ENCODE results near the gene KCNIP4. TPM values are rescaled to one million over a fixed set of nuclear protein-coding genes. Genes with fewer than 3 reads are reported as not detected.

The KCNIP4 gene
- total and polyA plus RNA-seq, 10 of the 15 experiments (the other 5 are each of a cell fraction or from before 2014, with no cell fraction given) = 0.03 to 0.23 (median 0.13) TPM; not detected in 7

GRCh38 chr4:21367567-21367966 lies 581.0 kb downstream of the KCNIP4 start:
- DNase-seq (ENCODE audit: low read depth, low spot score) = no peak
- ChIA-PET CTCF (no interaction called here), POLR2A (no interaction called here), SMC1A (ENCODE audit: uncharacterized antibody, unreplicated experiment) (no interaction called here), RAD21 (ENCODE audit: unreplicated experiment) (no interaction called here)
- 0% methylated on average over 2 of the region's 2 CpGs for WGBS (ENCODE audit: insufficient coverage, insufficient replicate concordance, low lambda C conversion rate, missing lambda C conversion rate)
- no peak for FAIRE-seq
- no TSS peak for BruUV-seq (replicated peaks)
- no peak overlapping the region for H3K27ac ChIP-seq (ENCODE audit: control insufficient read depth, insufficient read depth)
- H3K4me2 ChIP-seq (ENCODE audit: control insufficient read depth, insufficient read depth) = no peak overlapping the region
- H3K27me3 ChIP-seq (replicated peaks in 1 of 2; ENCODE audit: control insufficient read depth in 2 of 2, insufficient read depth in 2 of 2, low read length in 1 of 2) = no peaks in the 10 kb centered on the region
- no peaks in the 10 kb centered on the region for H4K20me1 ChIP-seq (ENCODE audit: control insufficient read depth, insufficient read depth)
- no peak overlapping the region for H3K4me3 ChIP-seq
- ATAC-seq = no peak
- intact Hi-C loops (cut with micrococcal nuclease; ENCODE audit: unreplicated experiment) (no loop called here), in situ Hi-C loops (cut with MboI) (no loop called here)
- H3K9ac ChIP-seq (ENCODE audit: control insufficient read depth, insufficient read depth, low read length) = no peak overlapping the region
- no peaks in the 10 kb centered on the region for H3K79me2 ChIP-seq (ENCODE audit: control insufficient read depth, insufficient read depth, low read length)
- no peaks in the 10 kb centered on the region for H3K4me1 ChIP-seq (ENCODE audit: control insufficient read depth, insufficient read depth, low read length)
- no peaks in the 10 kb centered on the region for H3K9me3 ChIP-seq (replicated peaks; ENCODE audit: control insufficient read depth, insufficient read depth, low read length)
- H3K36me3 ChIP-seq (ENCODE audit: control insufficient read depth in 2 of 2, insufficient read depth in 2 of 2, low read length in 1 of 2) = no peaks in the 10 kb centered on the region
- no peak overlapping the region for H2AFZ ChIP-seq (ENCODE audit: control insufficient read depth, low read depth, low read length)
- TF ChIP-seq HSF1 (IDR thresholded peaks at IDR 0.05; ENCODE audit: low read depth, low read length) (no peak), NFYA (IDR thresholded peaks at IDR 0.05; ENCODE audit: borderline replicate concordance, low read depth, low read length) (no peak), CHD4 (IDR thresholded peaks at IDR 0.05) (no peak), PRDM15 (CRISPR knock-in tag; IDR thresholded peaks at IDR 0.05) (no peak), MLLT1 (IDR thresholded peaks at IDR 0.05) (no peak), EGR1 (IDR thresholded peaks at IDR 0.05; ENCODE audit: borderline replicate concordance in 1 of 2, low read depth in 2 of 2, low read length in 2 of 2) (no peak), EZH2 (IDR thresholded peaks at IDR 0.05; ENCODE audit: borderline replicate concordance, control insufficient read depth, low read depth, low read length) (no peak), ZNF24 (IDR thresholded peaks at IDR 0.05) (no peak), ZBED1 (IDR thresholded peaks at IDR 0.05; ENCODE audit: borderline replicate concordance) (no peak), POU2F2 (IDR thresholded peaks at IDR 0.05; ENCODE audit: borderline replicate concordance, low read depth, low read length) (no peak), SP1 (IDR thresholded peaks at IDR 0.05; ENCODE audit: low read depth, low read length) (no peak), SIX5 (IDR thresholded peaks at IDR 0.05; ENCODE audit: low read depth, low read length, severe bottlenecking) (no peak)
- TF ChIP-seq, protein P1, sequence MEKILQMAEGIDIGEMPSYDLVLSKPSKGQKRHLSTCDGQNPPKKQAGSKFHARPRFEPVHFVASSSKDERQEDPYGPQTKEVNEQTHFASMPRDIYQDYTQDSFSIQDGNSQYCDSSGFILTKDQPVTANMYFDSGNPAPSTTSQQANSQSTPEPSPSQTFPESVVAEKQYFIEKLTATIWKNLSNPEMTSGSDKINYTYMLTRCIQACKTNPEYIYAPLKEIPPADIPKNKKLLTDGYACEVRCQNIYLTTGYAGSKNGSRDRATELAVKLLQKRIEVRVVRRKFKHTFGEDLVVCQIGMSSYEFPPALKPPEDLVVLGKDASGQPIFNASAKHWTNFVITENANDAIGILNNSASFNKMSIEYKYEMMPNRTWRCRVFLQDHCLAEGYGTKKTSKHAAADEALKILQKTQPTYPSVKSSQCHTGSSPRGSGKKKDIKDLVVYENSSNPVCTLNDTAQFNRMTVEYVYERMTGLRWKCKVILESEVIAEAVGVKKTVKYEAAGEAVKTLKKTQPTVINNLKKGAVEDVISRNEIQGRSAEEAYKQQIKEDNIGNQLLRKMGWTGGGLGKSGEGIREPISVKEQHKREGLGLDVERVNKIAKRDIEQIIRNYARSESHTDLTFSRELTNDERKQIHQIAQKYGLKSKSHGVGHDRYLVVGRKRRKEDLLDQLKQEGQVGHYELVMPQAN (conservative IDR thresholded peaks at IDR 0.05) = no peak

Data from GM12878 (cell line).